Suprapubic skin (tissue), 4 donors: ENCODE data around the gene LTBP3. TPM values are rescaled to one million over a fixed set of nuclear protein-coding genes. Genes with fewer than 3 reads are reported as not detected.

Experiments used
- DNase-seq, 2 donors: peaks; one replicate each; pipeline ENCODE4 v3.0.0-alpha.2; 2019; ENCODE audit warnings: low spot score in 2 of 2
- H3K27ac ChIP-seq: fragments of 200-600 bp; sonication (generic); one replicate; pipeline ENCODE4 v1.5.1; 2019
- H3K27me3 ChIP-seq: fragments of 200-600 bp; sonication (generic); one replicate; pipeline ENCODE4 v1.5.1; 2019
- H3K36me3 ChIP-seq: fragments of 200-600 bp; sonication (generic); one replicate; pipeline ENCODE4 v1.5.1; 2019
- H3K4me1 ChIP-seq: fragments of 200-600 bp; sonication (generic); one replicate; pipeline ENCODE4 v1.5.1; 2019
- H3K4me3 ChIP-seq: fragments of 200-600 bp; sonication (generic); one replicate; pipeline ENCODE4 v1.5.1; 2019; ENCODE audit warnings: mild to moderate bottlenecking
- H3K9me3 ChIP-seq: fragments of 200-600 bp; sonication (generic); one replicate; pipeline ENCODE4 v1.5.1; 2019
- EP300 ChIP-seq: sonication (generic); formaldehyde crosslinking; IDR thresholded peaks from one replicate; pipeline ENCODE4 v1.6.1; 2017; ENCODE audit warnings: antibody characterized with exemption
- POLR2A ChIP-seq, 2 donors: fragments of 450-650 bp; IDR thresholded peaks; one replicate each; pipeline ENCODE4 v1.6.1; 2017; ENCODE audit warnings: antibody characterized with exemption in 2 of 2, mild to moderate bottlenecking in 2 of 2, moderate library complexity in 2 of 2
- POLR2AphosphoS5 ChIP-seq, 3 donors: sonication (generic); formaldehyde crosslinking; IDR thresholded peaks; one replicate each; pipeline ENCODE4 v1.6.1; 2017; ENCODE audit warnings: antibody characterized with exemption in 3 of 3
- WGBS: methylation state at CpG from one replicate; pipeline ENCODE4 v1.1.5; 2018; 5-methylcytosine and 5-hydroxymethylcytosine counted together
- total RNA-seq, 4 donors: library from RNA; depleted of rRNA; stranded (reverse); fragments of >200 nt; gene quantifications; one replicate each; pipeline ENCODE4 v1.1.0, GENCODE V29; 2016
- TF ChIP-seq, protein P1 (sequence below), 2 donors: fragments of 200-600 bp in 1 of 2; fragments of 450-650 bp in 1 of 2; sonication (generic) in 1 of 2; IDR thresholded peaks; one replicate each; pipeline ENCODE4 v1.5.1; 2016 to 2019; ENCODE audit warnings: antibody characterized with exemption in 2 of 2, mild to moderate bottlenecking in 1 of 2, moderate library complexity in 1 of 2

The LTBP3 gene
- total RNA-seq, 4 donors from 2014 or later: 65.1 to 86.7 (median 71.0) TPM

DNA sequence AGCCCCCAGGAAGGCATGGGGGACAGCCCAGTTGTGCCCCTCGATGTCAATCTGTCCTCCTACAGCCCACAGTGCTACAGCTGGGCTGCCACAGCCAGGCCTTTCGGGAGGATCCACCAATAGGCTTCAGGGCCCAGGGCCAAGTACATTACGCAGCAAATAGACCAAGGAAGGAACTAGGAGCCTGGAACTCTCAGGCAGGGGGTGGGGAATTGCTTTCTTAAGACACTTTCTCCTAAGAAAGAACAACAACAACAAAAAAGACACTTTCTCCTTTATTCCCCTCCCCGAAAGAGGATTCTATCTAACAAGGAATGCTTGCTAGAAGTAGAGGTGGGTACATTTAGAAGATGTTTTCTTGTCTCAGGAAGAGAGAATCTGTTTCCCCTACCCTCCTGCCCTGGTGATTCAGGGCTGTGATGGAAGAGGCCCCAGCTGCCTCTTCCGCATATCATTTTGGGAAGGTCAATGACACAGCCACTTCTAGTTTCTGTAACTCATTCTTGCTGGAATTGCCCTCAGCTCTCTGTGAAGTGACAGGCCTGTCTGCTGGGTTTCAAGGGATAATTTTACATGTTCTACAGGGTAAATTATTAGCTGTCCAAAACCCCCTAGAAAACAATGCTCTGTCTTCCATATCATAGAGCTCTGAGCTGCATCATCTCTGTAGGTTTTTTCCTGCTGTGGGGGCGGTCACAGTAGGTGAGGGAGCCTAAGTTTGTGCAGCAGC lies 65.4 kb downstream of the LTBP3 start:
- TF ChIP-seq, protein P1, sequence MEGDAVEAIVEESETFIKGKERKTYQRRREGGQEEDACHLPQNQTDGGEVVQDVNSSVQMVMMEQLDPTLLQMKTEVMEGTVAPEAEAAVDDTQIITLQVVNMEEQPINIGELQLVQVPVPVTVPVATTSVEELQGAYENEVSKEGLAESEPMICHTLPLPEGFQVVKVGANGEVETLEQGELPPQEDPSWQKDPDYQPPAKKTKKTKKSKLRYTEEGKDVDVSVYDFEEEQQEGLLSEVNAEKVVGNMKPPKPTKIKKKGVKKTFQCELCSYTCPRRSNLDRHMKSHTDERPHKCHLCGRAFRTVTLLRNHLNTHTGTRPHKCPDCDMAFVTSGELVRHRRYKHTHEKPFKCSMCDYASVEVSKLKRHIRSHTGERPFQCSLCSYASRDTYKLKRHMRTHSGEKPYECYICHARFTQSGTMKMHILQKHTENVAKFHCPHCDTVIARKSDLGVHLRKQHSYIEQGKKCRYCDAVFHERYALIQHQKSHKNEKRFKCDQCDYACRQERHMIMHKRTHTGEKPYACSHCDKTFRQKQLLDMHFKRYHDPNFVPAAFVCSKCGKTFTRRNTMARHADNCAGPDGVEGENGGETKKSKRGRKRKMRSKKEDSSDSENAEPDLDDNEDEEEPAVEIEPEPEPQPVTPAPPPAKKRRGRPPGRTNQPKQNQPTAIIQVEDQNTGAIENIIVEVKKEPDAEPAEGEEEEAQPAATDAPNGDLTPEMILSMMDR (IDR thresholded peaks at IDR 0.05): no peak
- TF ChIP-seq POLR2AphosphoS5 (IDR thresholded peaks at IDR 0.05) (peak in 2 of 3 donors; percentile 8 to 44), POLR2A (IDR thresholded peaks at IDR 0.05) (peak in 1 of 2 donors; percentile 72)
- peak in 1 of 2 donors; percentile 93 for DNase-seq
- Histone ChIP-seq H3K27ac (peak overlapping the region; percentile 99), H3K36me3 (no peaks in the 10 kb centered on the region), H3K9me3 (no peaks in the 10 kb centered on the region), H3K4me1 (peaks cover 94% of the 10 kb centered on the region), H3K27me3 (no peaks in the 10 kb centered on the region), H3K4me3 (peak overlapping the region; percentile 12)
- 9% methylated on average over 6 of the region's 6 CpGs for WGBS

DNA sequence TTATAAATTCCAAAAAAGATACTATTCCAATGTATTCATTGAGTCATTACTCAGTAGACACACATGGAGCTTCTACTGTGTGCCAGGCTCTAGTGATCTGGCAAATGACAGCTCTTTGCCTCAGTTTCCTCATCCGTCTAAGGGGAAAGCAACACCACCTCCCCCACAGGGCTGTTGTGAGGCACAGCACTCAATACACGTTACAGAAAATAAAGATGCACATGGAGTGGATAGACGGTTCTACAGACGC lies 65.8 kb downstream of the LTBP3 start:
- peaks cover 96% of the 10 kb centered on the region for H3K4me1 ChIP-seq
- 19% methylated on average over 4 of the region's 4 CpGs for WGBS
- no peaks in the 10 kb centered on the region for H3K36me3 ChIP-seq
- H3K27ac ChIP-seq: peak overlapping the region; percentile 99
- H3K4me3 ChIP-seq: peak overlapping the region; percentile 12
- H3K27me3 ChIP-seq: no peaks in the 10 kb centered on the region
- H3K9me3 ChIP-seq: no peaks in the 10 kb centered on the region
- no peak for TF ChIP-seq EP300
- TF ChIP-seq POLR2A (IDR thresholded peaks at IDR 0.05): no peak
- TF ChIP-seq, protein P1 (IDR thresholded peaks at IDR 0.05): no peak
- TF ChIP-seq POLR2AphosphoS5 (IDR thresholded peaks at IDR 0.05): no peak
- DNase-seq: no peak

DNA sequence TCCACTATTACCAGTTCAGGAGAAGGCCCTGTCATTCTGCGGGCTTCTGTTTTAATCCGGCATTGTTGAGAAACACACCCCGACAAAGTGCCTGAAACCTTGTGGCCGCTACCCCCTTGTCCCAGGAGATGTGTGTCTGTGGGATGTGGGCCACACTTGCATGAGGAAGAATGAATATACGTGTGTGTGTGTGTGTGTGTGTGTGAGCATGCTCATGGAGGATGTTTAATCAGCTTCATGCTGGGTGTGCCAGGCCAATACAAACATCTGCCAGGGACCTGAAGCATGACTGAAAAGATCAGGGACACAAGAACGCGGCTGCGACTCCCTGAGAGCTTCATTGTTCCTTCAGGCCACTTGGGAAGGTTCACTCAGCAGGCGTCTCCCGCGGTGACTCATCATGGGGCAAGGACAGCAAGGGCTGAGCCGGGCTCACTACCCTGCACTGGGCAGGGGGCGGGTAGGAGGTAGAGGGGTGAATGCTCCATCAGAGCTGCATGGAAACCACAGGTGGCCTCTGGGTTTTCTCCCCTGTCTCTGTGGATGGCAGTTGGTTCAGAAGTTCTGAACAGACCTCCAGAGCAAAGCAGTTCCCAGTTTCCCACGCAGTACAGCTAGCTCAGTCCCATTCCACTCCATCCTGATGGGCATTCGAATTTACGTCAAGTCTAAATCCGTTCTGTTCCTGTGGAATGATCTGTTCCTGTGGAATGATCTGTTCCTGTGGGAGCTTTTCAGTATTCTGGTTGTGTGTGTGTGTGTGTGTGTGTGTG lies 66.4 kb downstream of the LTBP3 start:
- 11% methylated on average over 9 of the region's 17 CpGs for WGBS
- Histone ChIP-seq H3K9me3 (no peaks in the 10 kb centered on the region), H3K27me3 (no peaks in the 10 kb centered on the region), H3K27ac (peak overlapping the region; percentile 99), H3K4me1 (peaks cover 97% of the 10 kb centered on the region), H3K4me3 (no peak overlapping the region), H3K36me3 (no peaks in the 10 kb centered on the region)
- TF ChIP-seq POLR2A (IDR thresholded peaks at IDR 0.05): peak in 1 of 2 donors; percentile 55
- TF ChIP-seq, protein P1 (IDR thresholded peaks at IDR 0.05): no peak
- peak; percentile 76 for TF ChIP-seq EP300
- TF ChIP-seq POLR2AphosphoS5 (IDR thresholded peaks at IDR 0.05): peak; percentile 32 to 80 (median 48)
- peak; percentile 95 to 96 for DNase-seq

DNA sequence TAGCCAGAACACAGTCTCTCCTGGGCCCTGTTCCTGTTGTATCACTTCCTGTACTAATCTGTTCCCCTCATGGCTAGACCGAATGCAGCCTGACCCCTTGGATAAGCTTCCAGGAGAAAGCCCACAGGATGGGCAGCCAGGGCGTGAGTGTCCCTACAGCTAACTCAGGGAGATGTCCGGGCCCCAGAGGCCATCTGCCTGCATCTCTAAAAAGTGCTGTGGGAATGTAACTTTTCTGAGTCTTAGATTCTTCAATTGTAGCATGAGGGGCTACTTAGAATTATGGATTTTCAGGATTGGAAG lies 67.0 kb downstream of the LTBP3 start:
- Histone ChIP-seq H3K4me1 (peaks cover 96% of the 10 kb centered on the region), H3K27ac (peak overlapping the region; percentile 99), H3K4me3 (no peak overlapping the region), H3K9me3 (no peaks in the 10 kb centered on the region), H3K27me3 (no peaks in the 10 kb centered on the region), H3K36me3 (no peaks in the 10 kb centered on the region)
- 67% methylated on average over 3 of the region's 3 CpGs for WGBS
- DNase-seq: peak in 1 of 2 donors; percentile 64
- TF ChIP-seq, protein P1 (IDR thresholded peaks at IDR 0.05): no peak
- TF ChIP-seq EP300 (no peak), POLR2A (IDR thresholded peaks at IDR 0.05) (no peak), POLR2AphosphoS5 (IDR thresholded peaks at IDR 0.05) (no peak)

DNA sequence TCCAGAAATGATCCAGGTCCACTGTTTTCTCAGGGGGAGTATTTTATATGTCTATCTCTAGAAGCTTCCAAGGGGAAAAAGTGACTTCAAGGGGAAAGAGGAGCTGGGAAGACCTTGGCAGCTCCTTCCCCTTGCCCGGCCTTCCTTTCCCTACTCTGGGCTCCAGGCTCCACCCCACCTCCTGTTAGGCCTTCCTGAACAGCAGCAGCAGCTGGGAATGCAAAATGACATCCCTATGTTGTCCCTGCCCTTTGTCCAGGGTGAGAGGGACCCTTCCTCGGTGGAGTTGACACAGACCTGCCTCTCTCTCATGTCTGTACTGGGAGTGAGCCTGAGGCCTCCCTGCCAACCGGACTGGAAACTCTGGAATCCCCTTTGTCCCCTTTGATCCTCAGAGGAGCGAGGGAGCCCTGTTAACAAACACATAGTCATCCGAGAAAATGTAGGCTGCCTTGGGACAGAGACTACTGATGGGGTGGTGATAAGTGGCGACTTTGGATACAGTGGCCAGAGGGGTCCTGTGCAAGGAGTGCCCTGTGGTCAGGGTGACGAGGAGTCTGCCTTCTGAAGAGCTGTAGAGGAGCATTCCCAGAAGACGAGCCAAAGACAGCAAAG lies 68.3 kb downstream of the LTBP3 start:
- peaks cover 96% of the 10 kb centered on the region for H3K4me1 ChIP-seq
- H3K36me3 ChIP-seq: no peaks in the 10 kb centered on the region
- DNase-seq: peak; percentile 69 to 72
- no peak overlapping the region for H3K4me3 ChIP-seq
- no peaks in the 10 kb centered on the region for H3K27me3 ChIP-seq
- peak overlapping the region; percentile 99 for H3K27ac ChIP-seq
- 26% methylated on average over 5 of the region's 8 CpGs for WGBS
- no peaks in the 10 kb centered on the region for H3K9me3 ChIP-seq
- no peak for TF ChIP-seq POLR2AphosphoS5 (IDR thresholded peaks at IDR 0.05)
- TF ChIP-seq, protein P1 (IDR thresholded peaks at IDR 0.05): no peak
- TF ChIP-seq EP300: no peak
- no peak for TF ChIP-seq POLR2A (IDR thresholded peaks at IDR 0.05)
